ENCODE measurements around the gene PTEN. TPM values are rescaled to one million over a fixed set of nuclear protein-coding genes. Genes with fewer than 3 reads are reported as not detected.

The PTEN gene
- 37.8 to 58.7 TPM (median 42.7 TPM) in 5 replicates for total RNA-seq (2022; extraction: Qiagen RNA extraction)

DNA sequence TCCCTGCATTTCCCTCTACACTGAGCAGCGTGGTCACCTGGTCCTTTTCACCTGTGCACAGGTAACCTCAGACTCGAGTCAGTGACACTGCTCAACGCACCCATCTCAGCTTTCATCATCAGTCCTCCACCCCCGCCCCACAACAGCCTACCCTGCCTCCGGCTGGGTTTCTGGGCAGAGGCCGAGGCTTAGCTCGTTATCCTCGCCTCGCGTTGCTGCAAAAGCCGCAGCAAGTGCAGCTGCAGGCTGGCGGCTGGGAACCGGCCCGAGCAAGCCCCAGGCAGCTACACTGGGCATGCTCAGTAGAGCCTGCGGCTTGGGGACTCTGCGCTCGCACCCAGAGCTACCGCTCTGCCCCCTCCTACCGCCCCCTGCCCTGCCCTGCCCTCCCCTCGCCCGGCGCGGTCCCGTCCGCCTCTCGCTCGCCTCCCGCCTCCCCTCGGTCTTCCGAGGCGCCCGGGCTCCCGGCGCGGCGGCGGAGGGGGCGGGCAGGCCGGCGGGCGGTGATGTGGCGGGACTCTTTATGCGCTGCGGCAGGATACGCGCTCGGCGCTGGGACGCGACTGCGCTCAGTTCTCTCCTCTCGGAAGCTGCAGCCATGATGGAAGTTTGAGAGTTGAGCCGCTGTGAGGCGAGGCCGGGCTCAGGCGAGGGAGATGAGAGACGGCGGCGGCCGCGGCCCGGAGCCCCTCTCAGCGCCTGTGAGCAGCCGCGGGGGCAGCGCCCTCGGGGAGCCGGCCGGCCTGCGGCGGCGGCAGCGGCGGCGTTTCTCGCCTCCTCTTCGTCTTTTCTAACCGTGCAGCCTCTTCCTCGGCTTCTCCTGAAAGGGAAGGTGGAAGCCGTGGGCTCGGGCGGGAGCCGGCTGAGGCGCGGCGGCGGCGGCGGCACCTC, at the start of gene PTEN, which contains the start of gene KLLN:
PTEN (plus strand) TSS at position 573 of the 891 bp plus-strand sequence. CDS start 845 bp downstream, outside the sequence.
KLLN (minus strand) TSS at position 481 of the 891 bp plus-strand sequence. CDS start 1,046 bp downstream, outside the sequence.

DNA sequence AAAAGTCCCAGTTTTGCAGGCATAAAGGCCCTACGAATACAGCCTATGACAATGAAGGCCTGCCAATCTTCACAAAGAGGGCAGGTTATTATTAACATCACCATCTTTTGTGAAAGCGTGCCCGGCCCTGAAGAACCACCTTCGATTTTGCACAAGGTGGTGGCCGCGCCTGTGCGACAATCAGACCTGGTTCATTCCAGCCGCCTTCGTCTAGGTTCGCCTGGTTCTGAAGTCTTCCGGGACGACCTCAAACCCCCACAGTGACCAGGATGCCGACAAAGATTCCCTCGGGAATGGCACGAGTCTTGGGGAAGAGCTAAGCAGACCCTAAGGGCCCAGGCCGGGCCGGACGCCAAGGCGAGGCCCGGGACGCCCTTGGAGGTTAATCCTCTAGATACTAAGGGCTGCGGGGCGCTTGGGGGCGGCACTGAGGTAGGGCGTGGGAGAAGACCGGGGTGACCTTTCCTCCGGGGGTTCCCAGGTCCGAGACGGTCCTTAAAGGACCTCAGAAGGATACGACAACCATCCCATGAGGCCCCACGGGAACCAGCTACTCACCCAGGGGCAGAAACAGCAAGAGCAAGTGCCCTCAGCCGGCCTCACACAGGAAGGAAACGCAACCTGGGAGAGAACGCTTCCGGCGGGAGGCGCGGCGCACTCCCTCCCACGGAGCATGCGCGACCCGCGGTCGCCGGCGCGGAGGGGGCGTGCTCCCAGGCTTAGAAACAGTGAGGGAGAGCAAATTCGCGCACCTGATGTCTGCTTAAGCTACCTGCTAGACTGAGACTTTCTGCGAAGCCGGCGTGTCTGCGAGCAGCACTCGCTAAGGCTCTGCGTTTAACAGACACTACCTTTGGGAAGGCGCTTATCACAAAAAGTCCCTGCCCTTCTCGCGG, 45.6 kb upstream of the PTEN start, which contains the start of gene ATAD1:
ATAD1 (minus strand) TSS at position 618 of the 896 bp plus-strand sequence. CDS start 3,627 bp downstream, outside the sequence.

Other genes with a start within 250 kb of the PTEN start
- gene PAPSS2, start 203.7 kb upstream of the PTEN start, total RNA-seq (2022; extraction: Qiagen RNA extraction): 17.1 to 23.2 TPM (median 20.6 TPM) in 5 replicates
- 34.3 to 56.6 TPM (median 43.6 TPM) in 5 replicates for gene ATAD1, start 45.4 kb upstream of the PTEN start, total RNA-seq (2022; extraction: Qiagen RNA extraction)
- 0.43 to 0.80 TPM (median 0.56 TPM) in 5 replicates for gene KLLN, start 92 bp upstream of the PTEN start, total RNA-seq (2022; extraction: Qiagen RNA extraction)

All from A549 treated with Hydrocortisone at 1 μM for 4 hours (cell line).